ENCODE results near the gene FBXO44. TPM values are rescaled to one million over a fixed set of nuclear protein-coding genes. Genes with fewer than 3 reads are reported as not detected.

Gene FBXO44
- total RNA-seq, 1 donor from 2014 or later: 24.8 TPM

DNA sequence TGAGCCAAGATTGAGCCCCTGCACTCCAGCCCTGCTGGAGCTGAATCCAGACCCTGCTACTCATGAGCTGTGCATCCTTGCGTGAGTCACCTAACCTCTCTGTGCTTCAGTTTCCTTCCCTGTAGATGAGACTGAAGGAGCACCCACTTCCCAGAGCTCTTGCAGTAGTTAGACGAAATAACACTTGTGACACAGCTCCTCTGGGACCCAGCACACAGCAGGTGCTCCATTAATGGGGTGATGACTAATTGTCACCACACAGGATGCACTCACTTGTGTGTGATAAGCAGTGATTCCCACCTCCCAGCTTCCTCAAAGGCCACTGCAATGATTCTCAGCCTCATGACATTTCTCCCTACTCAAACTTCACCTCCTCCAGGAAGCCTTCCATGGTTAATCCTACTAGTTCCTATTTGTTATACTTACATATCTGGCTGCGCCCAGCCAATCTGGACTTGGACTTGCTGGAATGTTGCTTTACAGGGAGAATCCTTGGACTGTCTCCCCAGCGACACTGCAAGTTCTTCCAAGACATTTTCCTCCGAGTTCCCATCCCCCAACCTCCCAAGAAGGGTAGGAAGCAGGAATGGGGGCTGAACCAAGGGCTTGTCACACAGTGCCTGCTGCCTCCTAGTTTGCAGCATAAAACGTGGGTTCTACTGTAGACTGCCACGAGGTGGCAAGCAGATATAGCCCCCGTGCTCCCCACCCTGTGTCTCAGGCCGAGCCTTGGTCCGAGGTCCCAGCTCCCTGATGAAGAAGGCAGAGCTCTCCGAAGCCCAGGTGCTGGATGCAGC, 54.1 kb downstream of the FBXO44 start:
- no peak overlapping the region for H3K4me3 Mint-ChIP-seq
- no peak for DNase-seq (ENCODE audit: extremely low spot score, unreplicated experiment)
- H3K4me1 Mint-ChIP-seq (ENCODE audit: unreplicated experiment): peaks cover 14% of the 10 kb centered on the region
- no peak overlapping the region for H3K27ac Mint-ChIP-seq
- peaks cover 7% of the 10 kb centered on the region for H3K27me3 Mint-ChIP-seq
- H3K9me3 Mint-ChIP-seq: no peaks in the 10 kb centered on the region
- H3K36me3 Mint-ChIP-seq: no peaks in the 10 kb centered on the region
- TF ChIP-seq, protein P1, sequence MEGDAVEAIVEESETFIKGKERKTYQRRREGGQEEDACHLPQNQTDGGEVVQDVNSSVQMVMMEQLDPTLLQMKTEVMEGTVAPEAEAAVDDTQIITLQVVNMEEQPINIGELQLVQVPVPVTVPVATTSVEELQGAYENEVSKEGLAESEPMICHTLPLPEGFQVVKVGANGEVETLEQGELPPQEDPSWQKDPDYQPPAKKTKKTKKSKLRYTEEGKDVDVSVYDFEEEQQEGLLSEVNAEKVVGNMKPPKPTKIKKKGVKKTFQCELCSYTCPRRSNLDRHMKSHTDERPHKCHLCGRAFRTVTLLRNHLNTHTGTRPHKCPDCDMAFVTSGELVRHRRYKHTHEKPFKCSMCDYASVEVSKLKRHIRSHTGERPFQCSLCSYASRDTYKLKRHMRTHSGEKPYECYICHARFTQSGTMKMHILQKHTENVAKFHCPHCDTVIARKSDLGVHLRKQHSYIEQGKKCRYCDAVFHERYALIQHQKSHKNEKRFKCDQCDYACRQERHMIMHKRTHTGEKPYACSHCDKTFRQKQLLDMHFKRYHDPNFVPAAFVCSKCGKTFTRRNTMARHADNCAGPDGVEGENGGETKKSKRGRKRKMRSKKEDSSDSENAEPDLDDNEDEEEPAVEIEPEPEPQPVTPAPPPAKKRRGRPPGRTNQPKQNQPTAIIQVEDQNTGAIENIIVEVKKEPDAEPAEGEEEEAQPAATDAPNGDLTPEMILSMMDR (conservative IDR thresholded peaks at IDR 0.05): no peak

GRCh38 chr1:11711490-11711889, 56.8 kb downstream of the FBXO44 start:
- TF ChIP-seq, protein P1 (conservative IDR thresholded peaks at IDR 0.05): no peak
- H3K27me3 Mint-ChIP-seq: no peaks in the 10 kb centered on the region
- no peak overlapping the region for H3K27ac Mint-ChIP-seq
- H3K9me3 Mint-ChIP-seq: no peaks in the 10 kb centered on the region
- DNase-seq (ENCODE audit: extremely low spot score, unreplicated experiment): no peak
- peaks cover 4% of the 10 kb centered on the region for H3K4me1 Mint-ChIP-seq (ENCODE audit: unreplicated experiment)
- H3K36me3 Mint-ChIP-seq: no peaks in the 10 kb centered on the region
- no peak overlapping the region for H3K4me3 Mint-ChIP-seq

DNA sequence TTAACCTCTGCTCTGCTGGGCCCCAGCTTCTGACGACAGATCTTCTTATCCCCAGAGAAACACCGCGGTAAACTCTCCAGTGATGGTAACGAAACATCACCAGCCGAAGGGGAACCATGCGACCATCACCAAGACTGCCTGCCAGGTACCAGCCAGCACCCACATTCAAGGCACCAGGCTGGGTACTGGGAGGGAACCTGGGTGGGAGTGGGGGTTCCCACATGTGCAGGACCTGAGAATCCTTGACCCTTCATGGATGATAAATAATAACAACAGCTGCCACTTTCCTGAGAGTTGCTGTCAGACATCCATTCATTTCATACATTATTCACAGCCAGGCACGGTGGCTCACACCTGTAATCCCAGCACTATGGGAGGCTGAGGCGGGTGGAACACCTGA, 57.6 kb downstream of the FBXO44 start:
- Mint-ChIP-seq H3K4me1 (ENCODE audit: unreplicated experiment) (peaks cover 4% of the 10 kb centered on the region), H3K36me3 (no peaks in the 10 kb centered on the region), H3K27ac (no peak overlapping the region), H3K9me3 (no peaks in the 10 kb centered on the region), H3K27me3 (no peaks in the 10 kb centered on the region), H3K4me3 (no peak overlapping the region)
- no peak for DNase-seq (ENCODE audit: extremely low spot score, unreplicated experiment)
- TF ChIP-seq, protein P1 (conservative IDR thresholded peaks at IDR 0.05): no peak

Other genes starting within 250 kb of the FBXO44 start
- gene DISP3, start 175.7 kb upstream of the FBXO44 start, total RNA-seq (ENCODE audit: low replicate concordance): 4.7 and 4.8 TPM in 2 replicates
- gene FBXO2, start 448 bp upstream of the FBXO44 start, total RNA-seq (ENCODE audit: low replicate concordance): 5.9 and 7.4 TPM in 2 replicates
- 4.3 and 6.5 TPM in 2 replicates for gene FBXO6, start 9.3 kb downstream of the FBXO44 start, total RNA-seq (ENCODE audit: low replicate concordance)
- 45.0 and 70.7 TPM in 2 replicates for gene MAD2L2, start 26.3 kb downstream of the FBXO44 start, total RNA-seq (ENCODE audit: low replicate concordance)
- gene DRAXIN, start 36.8 kb downstream of the FBXO44 start, total RNA-seq (ENCODE audit: low replicate concordance): 1.1 and 13.5 TPM in 2 replicates
- gene AGTRAP, start 81.3 kb downstream of the FBXO44 start, total RNA-seq (ENCODE audit: low replicate concordance): 38.0 and 38.6 TPM in 2 replicates
- 0.40 TPM in 1 of 2 replicates, not detected in the other for gene C1orf167, start 107.3 kb downstream of the FBXO44 start, total RNA-seq (ENCODE audit: low replicate concordance)
- 30.1 and 33.4 TPM in 2 replicates for gene MTHFR, start 151.1 kb downstream of the FBXO44 start, total RNA-seq (ENCODE audit: low replicate concordance)
- 21.3 and 31.1 TPM in 2 replicates for gene CLCN6, start 151.3 kb downstream of the FBXO44 start, total RNA-seq (ENCODE audit: low replicate concordance)
- not detected in 2 replicates for gene NPPA, start 192.9 kb downstream of the FBXO44 start, total RNA-seq (ENCODE audit: low replicate concordance)
- gene NPPB, start 204.1 kb downstream of the FBXO44 start, total RNA-seq (ENCODE audit: low replicate concordance): 0.71 and 1.7 TPM in 2 replicates

All from type B pancreatic cell (in vitro differentiated cells).